ENCODE data around the gene PPP5C. TPM values are rescaled to one million over a fixed set of nuclear protein-coding genes. Genes with fewer than 3 reads are reported as not detected.

PPP5C gene
- total RNA-seq, 1 donor from 2014 or later, result 31.3 TPM

DNA sequence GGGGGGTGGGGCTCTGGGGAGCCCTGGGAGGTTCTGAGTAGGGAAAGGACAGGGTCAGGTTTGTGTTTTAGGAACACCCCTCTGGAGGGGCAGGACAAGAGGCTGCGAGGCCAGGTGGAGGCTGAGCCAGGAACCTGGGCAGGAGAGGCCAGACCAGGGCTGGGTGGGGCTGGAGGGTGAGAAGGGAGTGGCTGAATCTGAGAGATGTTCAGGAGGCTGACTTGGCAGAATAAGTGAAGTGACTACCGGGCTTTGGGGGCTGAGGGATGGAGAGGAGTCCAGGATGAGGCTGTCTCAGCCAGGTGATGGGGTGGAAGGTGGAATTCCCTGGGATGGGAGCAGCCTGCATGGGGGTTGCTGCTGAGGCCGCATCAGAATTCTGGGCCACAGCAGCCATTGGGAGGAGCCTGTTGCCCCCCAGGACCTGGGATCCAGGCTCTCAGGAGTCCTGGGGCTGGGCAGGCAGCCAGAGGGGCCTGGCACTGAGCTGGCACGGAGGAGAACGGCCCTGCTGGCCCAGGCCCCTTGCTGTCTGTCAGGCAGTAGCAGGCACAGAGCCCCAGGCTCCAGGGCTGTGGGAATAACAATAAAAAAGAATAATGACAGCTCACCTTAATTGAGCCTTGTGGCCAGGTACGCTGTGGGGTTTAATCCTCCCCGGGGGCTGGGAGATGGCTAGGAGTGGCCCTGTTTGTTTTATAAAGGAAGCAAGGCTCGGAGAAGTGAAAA lies 3.3 kb downstream of the PPP5C start:
- H3K27me3 ChIP-seq (ENCODE audit: control insufficient read depth, insufficient read depth, low read length), result no peaks in the 10 kb centered on the region
- no peak for FAIRE-seq
- TF ChIP-seq, protein P1, sequence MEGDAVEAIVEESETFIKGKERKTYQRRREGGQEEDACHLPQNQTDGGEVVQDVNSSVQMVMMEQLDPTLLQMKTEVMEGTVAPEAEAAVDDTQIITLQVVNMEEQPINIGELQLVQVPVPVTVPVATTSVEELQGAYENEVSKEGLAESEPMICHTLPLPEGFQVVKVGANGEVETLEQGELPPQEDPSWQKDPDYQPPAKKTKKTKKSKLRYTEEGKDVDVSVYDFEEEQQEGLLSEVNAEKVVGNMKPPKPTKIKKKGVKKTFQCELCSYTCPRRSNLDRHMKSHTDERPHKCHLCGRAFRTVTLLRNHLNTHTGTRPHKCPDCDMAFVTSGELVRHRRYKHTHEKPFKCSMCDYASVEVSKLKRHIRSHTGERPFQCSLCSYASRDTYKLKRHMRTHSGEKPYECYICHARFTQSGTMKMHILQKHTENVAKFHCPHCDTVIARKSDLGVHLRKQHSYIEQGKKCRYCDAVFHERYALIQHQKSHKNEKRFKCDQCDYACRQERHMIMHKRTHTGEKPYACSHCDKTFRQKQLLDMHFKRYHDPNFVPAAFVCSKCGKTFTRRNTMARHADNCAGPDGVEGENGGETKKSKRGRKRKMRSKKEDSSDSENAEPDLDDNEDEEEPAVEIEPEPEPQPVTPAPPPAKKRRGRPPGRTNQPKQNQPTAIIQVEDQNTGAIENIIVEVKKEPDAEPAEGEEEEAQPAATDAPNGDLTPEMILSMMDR (IDR thresholded peaks at IDR 0.05; ENCODE audit: insufficient read depth, low read length, severe bottlenecking), result no peak
- no peak for DNase-seq (ENCODE audit: low read depth)
- H3K36me3 ChIP-seq (ENCODE audit: control insufficient read depth, insufficient read depth, low read length), result peaks cover 12% of the 10 kb centered on the region
- H3K4me3 ChIP-seq (ENCODE audit: low read depth, low read length), result no peak overlapping the region

DNA sequence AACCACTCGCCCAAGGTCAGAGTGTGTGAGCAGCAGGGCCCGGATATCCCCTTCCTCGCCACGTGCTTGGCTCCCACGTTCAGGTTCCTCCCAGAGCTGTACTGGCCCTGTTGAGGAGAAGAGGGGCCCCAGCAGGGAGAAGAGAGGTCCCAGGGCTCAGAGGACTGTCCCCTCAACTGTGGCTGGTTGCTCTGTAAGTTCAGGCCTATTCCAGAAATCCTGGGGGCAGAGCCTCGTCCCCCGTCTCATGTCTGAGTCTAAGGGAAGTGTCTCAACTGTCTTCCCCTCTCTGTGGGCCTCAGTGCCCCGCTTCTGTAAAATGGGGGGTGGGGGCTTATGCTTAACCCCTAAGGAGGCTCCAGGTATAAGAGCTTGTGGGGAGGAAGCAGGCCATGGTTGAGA lies 3.9 kb downstream of the PPP5C start:
- TF ChIP-seq, protein P1 (IDR thresholded peaks at IDR 0.05; ENCODE audit: insufficient read depth, low read length, severe bottlenecking), result no peak
- peaks cover 13% of the 10 kb centered on the region for H3K36me3 ChIP-seq (ENCODE audit: control insufficient read depth, insufficient read depth, low read length)
- H3K4me3 ChIP-seq (ENCODE audit: low read depth, low read length), result no peak overlapping the region
- FAIRE-seq (no peak), DNase-seq (ENCODE audit: low read depth) (no peak)
- no peaks in the 10 kb centered on the region for H3K27me3 ChIP-seq (ENCODE audit: control insufficient read depth, insufficient read depth, low read length)

DNA sequence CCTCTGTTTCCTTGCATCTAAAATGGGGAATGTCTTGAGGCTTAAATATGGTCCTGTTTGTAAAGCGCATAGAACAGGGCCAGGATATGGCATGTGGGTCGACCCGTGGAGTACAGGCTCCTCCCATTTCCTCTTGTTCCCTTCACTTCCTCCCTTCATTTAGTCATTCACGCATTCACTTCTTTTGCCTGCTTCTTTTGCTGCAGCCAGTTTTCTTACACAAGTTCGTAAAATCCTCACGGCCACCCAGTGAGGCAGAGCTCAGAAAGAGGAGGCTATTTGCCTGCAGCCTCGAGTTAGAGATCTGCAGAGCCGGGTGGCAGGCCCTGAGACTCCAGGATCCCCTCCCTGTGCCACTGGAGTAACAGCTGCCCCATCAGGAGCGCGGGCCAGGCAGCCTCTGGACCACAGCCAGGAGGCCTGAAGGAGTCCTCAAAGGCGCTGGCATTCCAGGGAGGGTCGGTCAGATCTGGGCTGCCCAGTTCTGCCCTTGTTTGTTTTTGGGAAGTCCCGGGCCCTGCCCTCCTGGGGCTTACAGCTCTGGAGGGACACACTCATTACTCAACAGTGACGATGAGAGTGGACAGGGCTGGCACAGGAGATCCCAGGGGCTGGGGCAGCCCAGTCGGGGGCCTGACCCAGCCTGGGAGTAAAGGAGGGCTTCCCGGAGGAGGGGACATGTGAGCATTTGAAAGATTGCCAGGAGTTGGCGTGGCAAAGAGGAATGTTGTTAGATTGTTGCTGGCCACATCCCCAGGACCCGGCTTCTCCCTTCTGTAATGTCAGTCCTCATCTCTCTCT lies 4.6 kb downstream of the PPP5C start:
- Histone ChIP-seq H3K27me3 (ENCODE audit: control insufficient read depth, insufficient read depth, low read length) (no peaks in the 10 kb centered on the region), H3K36me3 (ENCODE audit: control insufficient read depth, insufficient read depth, low read length) (peaks cover 17% of the 10 kb centered on the region), H3K4me3 (ENCODE audit: low read depth, low read length) (no peak overlapping the region)
- peak; percentile 68 for DNase-seq (ENCODE audit: low read depth)
- FAIRE-seq, result no peak
- TF ChIP-seq, protein P1 (IDR thresholded peaks at IDR 0.05; ENCODE audit: insufficient read depth, low read length, severe bottlenecking), result no peak

- Histone ChIP-seq H3K4me3 (ENCODE audit: low read depth, low read length) (no peak overlapping the region), H3K36me3 (ENCODE audit: control insufficient read depth, insufficient read depth, low read length) (peaks cover 19% of the 10 kb centered on the region), H3K27me3 (ENCODE audit: control insufficient read depth, insufficient read depth, low read length) (no peaks in the 10 kb centered on the region)
- FAIRE-seq, result no peak
- no peak for DNase-seq (ENCODE audit: low read depth)
- TF ChIP-seq, protein P1 (IDR thresholded peaks at IDR 0.05; ENCODE audit: insufficient read depth, low read length, severe bottlenecking), result no peak
Observed at GRCh38 chr19:46353730-46354528, 7.0 kb downstream of the PPP5C start.

DNA sequence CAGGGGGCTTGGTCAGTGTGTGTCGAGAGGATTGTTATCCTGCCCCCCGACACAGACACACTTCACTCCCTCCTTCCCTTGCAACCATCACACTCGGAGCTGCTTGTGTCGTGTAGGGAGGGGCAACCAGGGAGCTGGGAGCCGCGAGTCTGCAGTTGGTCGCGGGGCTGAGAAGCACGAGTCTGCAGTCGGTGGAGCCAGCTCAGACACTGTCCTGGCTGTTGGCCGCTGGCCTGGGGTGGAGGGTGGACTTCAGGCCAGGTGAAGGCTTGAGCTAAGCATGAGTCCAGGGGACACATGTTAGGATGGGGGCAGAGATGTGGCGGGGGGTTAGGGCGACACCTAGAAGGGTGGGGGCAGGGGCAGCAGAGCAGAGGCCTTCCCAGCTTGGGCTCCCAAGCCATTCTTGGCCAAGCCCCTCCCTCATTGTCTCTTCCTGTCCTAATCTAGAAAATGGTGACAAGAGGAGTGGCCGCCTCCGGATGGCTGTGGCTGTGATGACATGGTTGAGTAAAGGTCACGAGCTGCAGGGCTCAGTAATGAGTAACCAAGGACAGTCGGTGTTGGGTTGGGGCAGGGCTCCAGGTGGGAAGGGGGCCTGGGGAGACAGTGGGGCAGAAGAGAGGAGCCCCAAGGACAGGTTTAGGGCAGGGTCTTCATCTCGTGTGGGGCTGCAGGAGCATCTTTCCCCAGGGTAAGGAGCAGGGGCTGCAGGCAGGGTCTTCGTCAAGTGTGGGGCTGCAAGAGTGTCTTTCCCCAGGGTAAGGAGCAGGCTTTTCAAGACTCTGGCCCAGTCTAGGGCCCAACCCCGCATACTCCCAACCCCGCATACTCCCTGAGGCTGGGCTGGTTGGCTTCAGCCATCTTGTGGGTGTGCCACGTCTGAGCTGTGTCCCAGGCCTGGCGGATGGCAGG lies 8.6 kb downstream of the PPP5C start:
- H3K27me3 ChIP-seq (ENCODE audit: control insufficient read depth, insufficient read depth, low read length), result no peaks in the 10 kb centered on the region
- DNase-seq (ENCODE audit: low read depth), result no peak
- no peak overlapping the region for H3K4me3 ChIP-seq (ENCODE audit: low read depth, low read length)
- no peak for FAIRE-seq
- TF ChIP-seq, protein P1 (IDR thresholded peaks at IDR 0.05; ENCODE audit: insufficient read depth, low read length, severe bottlenecking), result no peak
- H3K36me3 ChIP-seq (ENCODE audit: control insufficient read depth, insufficient read depth, low read length), result peaks cover 19% of the 10 kb centered on the region
